Adrenal gland (tissue), 12 donors: ENCODE data around the gene FGFR3. TPM values are rescaled to one million over a fixed set of nuclear protein-coding genes. Genes with fewer than 3 reads are reported as not detected.

Experiments used
- DNase-seq, 7 donors: peaks; one replicate each; pipeline ENCODE4 v3.0.0-alpha.2; 2019 to 2020
- H3K27ac ChIP-seq, 5 donors: fragments of 200-600 bp; sonication (generic) in 4 of 5; 1 replicate in 3 of 5; 2 replicates in 2 of 5; pipeline versions ENCODE4 v1.5.1 to v1.8.0; 2016 to 2020; ENCODE audit warnings: mild to moderate bottlenecking in 1 of 5
- H3K27me3 ChIP-seq: fragments of 200-600 bp; 2 replicates; pipeline ENCODE4 v1.8.0; 2021
- H3K36me3 ChIP-seq, 2 donors: fragments of 200-600 bp; replicated peaks in 1 of 2; 1 replicate in 1 of 2; 2 replicates in 1 of 2; pipeline versions ENCODE4 v1.5.1 to v1.8.0; 2018 to 2022
- H3K4me1 ChIP-seq, 2 donors: fragments of 200-600 bp; replicated peaks in 1 of 2; 1 replicate in 1 of 2; 2 replicates in 1 of 2; pipeline versions ENCODE4 v1.5.1 to v1.8.0; 2018 to 2021
- H3K4me3 ChIP-seq, 4 donors: fragments of 200-600 bp; sonication (generic) in 3 of 4; one replicate each; pipeline ENCODE4 v1.5.1; 2016 to 2018
- H3K9me3 ChIP-seq, 3 donors: fragments of 200-600 bp; sonication (generic) in 1 of 3; replicated peaks in 1 of 3; 1 replicate in 2 of 3; 2 replicates in 1 of 3; pipeline versions ENCODE4 v1.5.1 to v1.8.0; 2016 to 2021
- CTCF ChIP-seq, 6 experiments: fragments of 450-650 bp in 4 of 6; fragments of 200-600 bp in 2 of 6; sonication (generic) in 1 of 6; IDR thresholded peaks; 1 replicate in 5 of 6; 2 replicates in 1 of 6; pipeline versions ENCODE4 v1.5.1 to v1.8.0; 2016 to 2021; ENCODE audit warnings: antibody characterized with exemption in 6 of 6, mild to moderate bottlenecking in 2 of 6, moderate library complexity in 1 of 6
- POLR2A ChIP-seq, 2 donors: fragments of 450-650 bp; IDR thresholded peaks; one replicate each; pipeline ENCODE4 v1.6.1; 2017; ENCODE audit warnings: antibody characterized with exemption in 2 of 2, mild to moderate bottlenecking in 2 of 2, moderate library complexity in 1 of 2
- WGBS, 4 donors: extraction: QIAGEN DNeasy Blood & Tissue Kit in 2 of 4; methylation state at CpG; one replicate each; pipeline versions ENCODE4 v1.1.5 to v1.1.7; 2013 to 2017; 5-methylcytosine and 5-hydroxymethylcytosine counted together
- intact Hi-C, 2 donors: fragments of 100-400 bp; cut with DNase I; formaldehyde crosslinking; loops; one replicate each; pipeline versions ENCODE4 v1.14.1 to v1.15.0; 2022 to 2023
- polyA plus RNA-seq, 3 donors: library from polyadenylated mRNA; stranded (reverse); fragments of 200-250 nt in 2 of 3; fragments of 350-450 nt in 1 of 3; fragmentation: Illumina TruSeq in 1 of 3; extraction: RNeasy Lipid Tissue Mini Kit (QIAGEN cat#74804) in 1 of 3; gene quantifications; one replicate each; pipeline ENCODE4 v1.2.3, GENCODE V29; 2013 to 2014
- total RNA-seq, 9 donors: library from RNA; depleted of rRNA in 4 of 9; stranded (reverse); fragments of >200 nt in 4 of 9; fragments of 120-200 nt in 1 of 9; fragmentation: NEBNext Ultra II Directional in 1 of 9; extraction: Animal tissue kit (Norgen Biotek cat#: 25700) in 1 of 9; gene quantifications; one replicate each; pipeline versions ENCODE4 v1.1.0 to v1.2.4, GENCODE V29; 2013 to 2023
- donor health status: healthy with polysubstance abuse.
- donor health status: Bipolar disorder and iron deficiency.
- donor health status: DM: yes; HTN: yes; CAD: no.
- donor health status: DM: no; HTN: no; CAD: no.
- donor health status: DM: no; HTN: no; CAD: no.
- donor health status: DM: yes; HTN: yes; CAD: no.

FGFR3 gene
- total and polyA plus RNA-seq, 12 donors, result 0.11 to 4.7 (median 1.9) TPM

- no peaks in the 10 kb centered on the region for H3K4me1 ChIP-seq
- no peaks in the 10 kb centered on the region for H3K27me3 ChIP-seq
- H3K27ac ChIP-seq, result no peak overlapping the region
- peaks cover 0 to 76% of the 10 kb centered on the region in 2 donors for H3K36me3 ChIP-seq
- H3K4me3 ChIP-seq, result no peak overlapping the region
- no peaks in the 10 kb centered on the region for H3K9me3 ChIP-seq
- 83 to 93% (median 91%) methylated on average over 20 to 25 of the region's 25 CpGs for WGBS, 4 donors
- intact Hi-C loops, result loop anchor here (10.0 kb wide), 2 partner anchors 79 to 89 kb away; no protein-coding TSS in a partner anchor
- no peak for TF ChIP-seq POLR2A (IDR thresholded peaks at IDR 0.05)
- no peak for TF ChIP-seq CTCF (IDR thresholded peaks at IDR 0.05)
- DNase-seq, result no peak
Measured at GRCh38 chr4:1815997-1816860, 23.1 kb downstream of the FGFR3 start.

- no peaks in the 10 kb centered on the region for H3K27me3 ChIP-seq
- 80 to 91% (median 86%) methylated on average over 7 to 10 of the region's 10 CpGs for WGBS, 4 donors
- TF ChIP-seq POLR2A (IDR thresholded peaks at IDR 0.05) (no peak), CTCF (IDR thresholded peaks at IDR 0.05) (no peak)
- peaks cover 0 to 91% of the 10 kb centered on the region in 2 donors for H3K36me3 ChIP-seq
- no peaks in the 10 kb centered on the region for H3K9me3 ChIP-seq
- H3K4me1 ChIP-seq, result no peaks in the 10 kb centered on the region
- no peak overlapping the region for H3K4me3 ChIP-seq
- intact Hi-C loops, result loop anchor here (10.0 kb wide), 2 partner anchors 76 to 86 kb away; no protein-coding TSS in a partner anchor
- H3K27ac ChIP-seq, result no peak overlapping the region
- no peak for DNase-seq
Measured at GRCh38 chr4:1819284-1819683, 26.2 kb downstream of the FGFR3 start.

- no peak for DNase-seq
- Histone ChIP-seq H3K27me3 (no peaks in the 10 kb centered on the region), H3K4me3 (no peak overlapping the region), H3K27ac (no peak overlapping the region), H3K36me3 (peaks cover 0 to 91% of the 10 kb centered on the region in 2 donors), H3K4me1 (no peaks in the 10 kb centered on the region), H3K9me3 (no peaks in the 10 kb centered on the region)
- intact Hi-C loops, result loop anchor here (10.0 kb wide), 2 partner anchors 75 to 85 kb away; no protein-coding TSS in a partner anchor
- 92 to 94% (median 92%) methylated on average over 7 of the region's 7 CpGs for WGBS, 4 donors
- TF ChIP-seq POLR2A (IDR thresholded peaks at IDR 0.05) (no peak), CTCF (IDR thresholded peaks at IDR 0.05) (no peak)
Measured at GRCh38 chr4:1819816-1820215, 26.7 kb downstream of the FGFR3 start.

GRCh38 chr4:1821679-1822567 lies 28.8 kb downstream of the FGFR3 start:
- H3K27me3 ChIP-seq, result no peaks in the 10 kb centered on the region
- intact Hi-C loops, result no loop called here
- no peaks in the 10 kb centered on the region for H3K9me3 ChIP-seq
- H3K4me3 ChIP-seq, result no peak overlapping the region
- no peaks in the 10 kb centered on the region for H3K4me1 ChIP-seq
- H3K36me3 ChIP-seq, result peaks cover 0 to 85% of the 10 kb centered on the region in 2 donors
- TF ChIP-seq POLR2A (IDR thresholded peaks at IDR 0.05) (no peak), CTCF (IDR thresholded peaks at IDR 0.05) (no peak)
- WGBS, 4 donors, result 75 to 95% (median 93%) methylated on average over 7 to 18 of the region's 18 CpGs
- no peak overlapping the region for H3K27ac ChIP-seq
- no peak for DNase-seq
